Kidney glomerular epithelial cell (primary cell): ENCODE results near the gene NRROS.
"Not testable (repeated sequence)": the region's sequence is repeated elsewhere in the genome, so short reads cannot be mapped to it uniquely, and the experiment has no call there.

Experiments
- DNase-seq: peaks from one replicate; lab custom pipeline; 2025; lab: John Stamatoyannopoulos, UW

The NRROS gene

GRCh38 chr3:196624907-196625306, 14.6 kb upstream of the NRROS start:
- DNase-seq = no peak

GRCh38 chr3:196625331-196625730, 14.2 kb upstream of the NRROS start:
- no peak for DNase-seq

- DNase-seq = no peak
These were observed 11.6 kb upstream of the NRROS start for GRCh38 chr3:196627918-196628231.

- no peak for DNase-seq
These were observed 10.3 kb upstream of the NRROS start for GRCh38 chr3:196629228-196629627.

- no peak for DNase-seq
These were observed 7.8 kb upstream of the NRROS start for GRCh38 chr3:196631682-196632045.

- peak; percentile 56 for DNase-seq
These were observed 7.3 kb upstream of the NRROS start for GRCh38 chr3:196632046-196632751.

GRCh38 chr3:196633555-196634151, 5.8 kb upstream of the NRROS start:
- no peak for DNase-seq

GRCh38 chr3:196634224-196634623, 5.3 kb upstream of the NRROS start:
- DNase-seq = no peak

- DNase-seq = no peak
These were observed 4.7 kb upstream of the NRROS start for GRCh38 chr3:196634829-196635228.

GRCh38 chr3:196636369-196637349, 2.8 kb upstream of the NRROS start:
- no peak for DNase-seq

- DNase-seq = not testable (repeated sequence)
These were observed 1.6 kb upstream of the NRROS start for GRCh38 chr3:196637941-196638340.

- no peak for DNase-seq
These were observed 522 bp upstream of the NRROS start for GRCh38 chr3:196638861-196639482.

- DNase-seq = no peak
These were observed 964 bp downstream of the NRROS start for GRCh38 chr3:196640297-196641018.

GRCh38 chr3:196641333-196642054, 2.0 kb downstream of the NRROS start:
- DNase-seq = no peak

GRCh38 chr3:196642434-196642833, 2.9 kb downstream of the NRROS start:
- DNase-seq = no peak

- no peak for DNase-seq
These were observed 3.8 kb downstream of the NRROS start for GRCh38 chr3:196643201-196643749.

- no peak for DNase-seq
These were observed 4.3 kb downstream of the NRROS start for GRCh38 chr3:196643761-196644160.

GRCh38 chr3:196645096-196645495, 5.6 kb downstream of the NRROS start:
- DNase-seq = no peak

GRCh38 chr3:196645897-196646665, 6.6 kb downstream of the NRROS start:
- DNase-seq = no peak

- DNase-seq = no peak
These were observed 7.2 kb downstream of the NRROS start for GRCh38 chr3:196646666-196647216.
